HepG2 (cell line): ENCODE results near the gene HBEGF. TPM values are rescaled to one million over a fixed set of nuclear protein-coding genes. Genes with fewer than 3 reads are reported as not detected.

ENCODE experiments used
- ATAC-seq: fragments of 200-7000 bp; cut with Tn5 transposase; 3 replicates; pipeline ENCODE4 v1.9.1; 2020; ENCODE audit warnings: mild to moderate bottlenecking, moderate library complexity
- BruUV-seq: library from RNA; stranded (reverse); fragments of 400-500 nt; replicated peaks from 2 replicates; lab custom pipeline; 2021; lab: Mats Ljungman, UMichigan
- CTCF ChIA-PET: fragments of 300-600 bp; formaldehyde crosslinking; extraction: SDS; loops from one replicate; lab custom pipeline; 2021; ENCODE audit warnings: low total read pairs, inconsistent platforms, low intra/inter-chr PET ratio; lab: Yijun Ruan, JAX
- POLR2A ChIA-PET: fragments of 350-600 bp; sonication (Branson Sonifier 250); formaldehyde crosslinking; loops from one replicate; lab custom pipeline; 2020; ENCODE audit warnings: antibody characterized with exemption, inconsistent platforms; lab: Yijun Ruan, JAX
- DNase-seq: peaks from one replicate; pipeline ENCODE4 v3.0.0-alpha.2; 2015; ENCODE audit warnings: low spot score
- FAIRE-seq: peaks from 3 replicates; lab custom pipeline; 2011; peaks lifted over from hg19 to GRCh38; lab: Jason Lieb, UNC
- H2AFZ ChIP-seq: one replicate; pipeline ENCODE4 v1.6.1; 2011; ENCODE audit warnings: low read length, inconsistent platforms
- H3K27ac ChIP-seq: fragments of 300-600 bp; 3 replicates; pipeline ENCODE4 v1.8.0; 2011; ENCODE audit warnings: mixed run types, mild to moderate bottlenecking, mixed read lengths, low read length, inconsistent platforms; ENCODE audit not compliant: insufficient read depth; ENCODE audit errors: extremely low read length
- H3K27me3 ChIP-seq, 2 experiments: fragments of 200-600 bp in 1 of 2; 2 replicates in 1 of 2; 3 replicates in 1 of 2; pipeline versions ENCODE4 v1.6.0 to v1.8.0; 2011; ENCODE audit warnings: low read length in 2 of 2, mild to moderate bottlenecking in 2 of 2, moderate library complexity in 2 of 2, inconsistent platforms in 1 of 2; ENCODE audit not compliant: insufficient read depth in 2 of 2, control insufficient read depth in 1 of 2
- H3K36me3 ChIP-seq, 2 experiments: fragments of 200-600 bp in 1 of 2; replicated peaks in 1 of 2; 2 replicates in 1 of 2; 3 replicates in 1 of 2; pipeline versions ENCODE4 v1.5.1 to v1.8.0; 2011; ENCODE audit warnings: low read length in 2 of 2, inconsistent platforms in 1 of 2; ENCODE audit not compliant: insufficient read depth in 2 of 2, control insufficient read depth in 1 of 2
- H3K4me1 ChIP-seq: 2 replicates; pipeline ENCODE4 v1.5.1; 2012; ENCODE audit warnings: low read length, inconsistent platforms; ENCODE audit not compliant: insufficient read depth
- H3K4me2 ChIP-seq: 2 replicates; pipeline ENCODE4 v1.6.0; 2011; ENCODE audit warnings: low read depth, low read length, inconsistent platforms
- H3K4me3 ChIP-seq, 3 experiments: fragments of 200-600 bp in 1 of 3; sonication (generic), shearing (Covaris generic) in 1 of 3; replicated peaks in 1 of 3; 2 replicates each; pipeline ENCODE4 v1.5.1; 2011 to 2016; ENCODE audit warnings: low read length in 3 of 3, inconsistent platforms in 2 of 3, low read depth in 2 of 3, mild to moderate bottlenecking in 2 of 3, control low read depth in 1 of 3, mixed read lengths in 1 of 3; ENCODE audit not compliant: insufficient read depth in 1 of 3
- H3K79me2 ChIP-seq: one replicate; pipeline ENCODE4 v1.6.1; 2011; ENCODE audit warnings: low read length, inconsistent platforms; ENCODE audit not compliant: insufficient read depth
- H3K9ac ChIP-seq: 2 replicates; pipeline ENCODE4 v1.6.0; 2011; ENCODE audit warnings: mild to moderate bottlenecking, low read depth, low read length, inconsistent platforms; ENCODE audit not compliant: insufficient read depth
- H3K9me3 ChIP-seq: 2 replicates; pipeline ENCODE4 v1.5.1; 2012; ENCODE audit warnings: mild to moderate bottlenecking, low read length
- H4K20me1 ChIP-seq: 2 replicates; pipeline ENCODE4 v1.6.0; 2011; ENCODE audit warnings: inconsistent platforms, mild to moderate bottlenecking, low read length, moderate library complexity; ENCODE audit not compliant: insufficient read depth
- KDM5B ChIP-seq: sonication (generic); formaldehyde crosslinking; IDR thresholded peaks from 2 replicates; pipeline ENCODE4 v1.4.0; 2020; ENCODE audit warnings: missing genetic modification reagents, mild to moderate bottlenecking, borderline replicate concordance
- RXRB ChIP-seq: IDR thresholded peaks from 2 replicates; pipeline ENCODE4 v1.6.1; 2016; ENCODE audit warnings: borderline replicate concordance, missing genetic modification reagents, missing compliant biosample characterization
- THRA ChIP-seq: sonication (generic); formaldehyde crosslinking; IDR thresholded peaks from 2 replicates; pipeline ENCODE4 v1.4.0; 2020; ENCODE audit warnings: missing genetic modification reagents, borderline replicate concordance
- ZBTB33 ChIP-seq: sonication (generic); formaldehyde crosslinking; IDR thresholded peaks from 2 replicates; pipeline ENCODE4 v1.4.0; 2020; ENCODE audit warnings: missing genetic modification reagents
- ZNF264 ChIP-seq: sonication (generic); formaldehyde crosslinking; IDR thresholded peaks from 2 replicates; pipeline ENCODE4 v1.4.0; 2020; ENCODE audit warnings: missing genetic modification reagents
- WGBS: methylation state at CpG from one replicate; pipeline ENCODE4 v1.1.6; 2017; ENCODE audit warnings: low lambda C conversion rate; 5-methylcytosine and 5-hydroxymethylcytosine counted together
- in situ Hi-C: cut with HindIII; loops from 2 replicates; pipeline ENCODE4 v1.10.0; 2017; ENCODE audit warnings: low pct_unique_long_range_greater_than_20kb; ENCODE audit not compliant: extremely low pct_ligation_motif_present
- intact Hi-C: fragments of 100-400 bp; cut with micrococcal nuclease; formaldehyde crosslinking; loops from one replicate; pipeline ENCODE4 v1.10.0; 2022; ENCODE audit not compliant: unreplicated experiment
- polyA plus RNA-seq, 8 experiments: library from polyadenylated mRNA; depleted of rRNA in 3 of 8; stranded (reverse) in 7 of 8; unstranded in 1 of 8; fragments of >200 nt; fragmentation: Illumina TruSeq in 4 of 8; extraction: Trizol in 4 of 8; gene quantifications; 2 replicates each; pipeline versions ENCODE4 v1.2.1 to v1.2.3, GENCODE V29; 2011 to 2016; ENCODE audit warnings: low read depth in 4 of 8, missing spikeins in 1 of 8, mixed read lengths in 1 of 8; ENCODE audit not compliant: insufficient read depth in 1 of 8
- total RNA-seq, 5 experiments: library from RNA; depleted of rRNA; stranded (reverse); fragments of >200 nt; fragmentation: Illumina TruSeq; extraction: Trizol; gene quantifications; 2 replicates each; pipeline ENCODE4 v1.2.3, GENCODE V29; 2016; ENCODE audit warnings: low read depth in 1 of 5

The HBEGF gene
- total and polyA plus RNA-seq, 2 of the 13 experiments (the other 11 are each of a cell fraction or from before 2014, with no cell fraction given), result 1.7 to 5.0 TPM

- intact Hi-C loops, result no loop called here
- peaks cover 2% of the 10 kb centered on the region; the same call in 1 of the 2 replicates for H4K20me1 ChIP-seq
- H2AFZ ChIP-seq, result no peak overlapping the region
- in situ Hi-C loops, result no loop called here
- H3K4me2 ChIP-seq, result peak overlapping the region; percentile 41; the same call in 1 of the 2 replicates
- no peak for DNase-seq
- CTCF ChIA-PET, result no interaction called here
- no peaks in the 10 kb centered on the region for H3K9me3 ChIP-seq
- H3K27me3 ChIP-seq, result no peaks in the 10 kb centered on the region; a peak in 2 of 5 replicates
- H3K4me1 ChIP-seq, result peaks cover 86% of the 10 kb centered on the region
- H3K79me2 ChIP-seq, result peaks cover 92% of the 10 kb centered on the region
- no peak overlapping the region; a peak in 1 of 6 replicates for H3K4me3 ChIP-seq
- no peak for ATAC-seq
- peak overlapping the region; percentile 11 for H3K27ac ChIP-seq
- TF ChIP-seq THRA (CRISPR knock-in tag), result peak; percentile 85; the same call in 1 of the 2 replicates
- TF ChIP-seq ZBTB33 (CRISPR knock-in tag), result 0 out of 2 replicates have a peak, but pooled peaks have one; percentile 30
- 0 out of 2 replicates have a peak, but pooled peaks have one; percentile 36 for TF ChIP-seq ZNF264
- TF ChIP-seq RXRB (CRISPR knock-in tag), result peak; percentile 50; the same call in 1 of the 2 replicates
- no peak for TF ChIP-seq KDM5B (CRISPR knock-in tag)
- BruUV-seq, result no TSS peak
- POLR2A ChIA-PET, result no interaction called here
- H3K9ac ChIP-seq, result no peak overlapping the region
- 65% methylated on average over 5 of the region's 5 CpGs for WGBS
- FAIRE-seq, result no peak
- H3K36me3 ChIP-seq, result peaks cover 3 to 9% of the 10 kb centered on the region in 2 experiments; a peak in 2 of 5 replicates
These were observed 49.1 kb downstream of the HBEGF start for GRCh38 chr5:140297283-140297682.
